ENCODE measurements around the gene GCNT1.

Gene GCNT1

GRCh38 chr9:76542360-76542759 lies 83.4 kb downstream of the GCNT1 start:
- no peak for DNase-seq

- DNase-seq: no peak
Observed at GRCh38 chr9:76545191-76545590, 86.2 kb downstream of the GCNT1 start.

DNA sequence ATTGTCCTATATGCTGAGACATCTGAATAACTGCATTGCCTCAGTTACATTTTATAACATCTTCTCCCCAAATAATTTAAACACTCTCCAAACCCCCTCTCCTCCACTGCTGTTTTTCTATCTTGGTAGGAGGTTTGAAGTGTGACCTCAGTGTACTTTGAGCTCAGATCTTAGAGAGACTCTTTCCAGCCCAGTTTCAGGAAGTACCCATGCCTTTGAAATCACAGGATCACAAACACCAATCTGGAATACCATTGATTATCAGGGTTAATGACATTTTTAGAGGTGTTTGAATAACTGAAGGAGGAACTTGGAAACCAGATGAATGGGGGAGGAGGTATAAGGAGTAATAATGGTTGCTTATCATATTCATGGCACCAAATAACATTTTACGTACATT lies 93.2 kb downstream of the GCNT1 start:
- no peak for DNase-seq

DNA sequence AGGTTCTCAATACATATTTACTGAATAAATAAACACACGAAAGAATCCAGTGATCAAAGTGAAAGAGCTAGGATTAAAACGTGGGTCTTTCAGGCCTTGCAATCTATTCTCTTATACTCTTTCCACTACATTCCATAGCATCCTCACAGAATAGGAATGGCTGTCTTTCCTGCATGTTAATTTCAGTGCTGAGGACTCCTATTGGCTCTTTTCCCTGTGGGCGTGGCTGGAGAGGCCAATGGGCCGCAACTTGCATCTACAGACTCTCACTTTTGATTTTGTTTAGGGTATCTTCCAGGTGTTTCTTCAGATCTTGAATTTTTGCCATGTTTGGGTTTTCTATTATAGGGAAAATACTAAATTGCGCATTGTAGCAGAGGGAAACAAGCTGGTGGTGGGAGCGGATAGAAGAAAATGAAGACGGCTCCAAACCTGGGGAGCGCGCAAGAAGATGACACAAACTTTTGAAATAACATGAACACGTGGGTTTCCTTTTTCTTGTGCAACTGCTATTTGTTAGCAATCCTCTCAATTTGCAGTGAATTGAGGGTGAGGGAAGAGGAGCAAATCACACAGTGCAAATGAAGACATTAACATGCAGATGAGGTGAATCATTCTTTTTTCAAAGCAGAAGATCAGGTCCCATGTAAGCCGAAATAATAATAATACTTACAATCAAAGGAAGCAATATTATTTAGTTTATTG lies 93.9 kb downstream of the GCNT1 start:
- DNase-seq: no peak

- DNase-seq: no peak
Observed at GRCh38 chr9:76553680-76554079, 94.7 kb downstream of the GCNT1 start.

Measured in activated gamma-delta T cell (primary cell).